ENCODE results near the gene SDR9C7. TPM values are rescaled to one million over a fixed set of nuclear protein-coding genes. Genes with fewer than 3 reads are reported as not detected.

Gene SDR9C7
- 0.28 and 2.7 TPM in 2 replicates for total RNA-seq

DNA sequence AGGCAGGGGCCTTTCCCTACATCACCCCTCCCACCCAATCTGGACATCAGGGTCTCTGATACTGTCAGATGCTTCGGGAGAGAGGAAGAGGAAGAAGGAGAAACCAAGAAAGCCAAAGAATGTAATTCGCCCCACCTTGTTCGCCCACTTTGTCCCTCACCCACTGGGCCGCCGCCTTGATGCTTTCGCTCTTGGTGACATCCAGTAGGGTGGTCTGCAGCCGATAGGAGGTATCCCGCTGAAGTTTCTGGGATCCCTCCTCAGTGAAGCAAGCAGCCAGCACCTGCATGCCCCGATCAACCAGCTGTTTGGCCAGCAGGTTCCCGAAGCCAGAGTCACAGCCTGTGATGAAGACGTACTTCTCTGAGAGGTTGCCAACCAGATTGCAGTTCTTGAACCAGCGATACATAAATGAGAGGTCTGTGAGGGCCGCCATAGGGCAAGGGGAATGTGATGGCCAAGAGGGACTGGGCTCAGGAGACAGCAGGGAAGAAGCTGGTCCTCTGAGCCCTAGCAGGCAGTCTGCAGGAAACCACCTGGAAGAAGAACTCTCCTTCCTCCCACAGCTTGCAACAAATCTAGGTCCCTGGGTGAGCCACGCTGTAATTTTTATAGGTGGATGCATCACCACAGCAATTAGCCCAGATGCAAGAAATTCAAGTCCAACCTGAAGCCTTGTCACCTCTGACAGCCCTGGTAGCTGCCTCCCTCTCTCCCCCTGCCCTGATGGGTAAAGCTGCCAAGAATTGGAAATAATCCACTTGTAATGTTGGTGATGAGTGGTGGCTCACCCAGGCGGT, at the start of gene SDR9C7:
Gene SDR9C7 (minus strand): TSS at position 583 of the 800 bp plus-strand sequence. CDS start 147 bp downstream, at position 436.

GRCh38 chr12:56957229-56958052, 23.2 kb upstream of the SDR9C7 start, which contains the start of gene RDH16:
RDH16 (minus strand) TSS chr12:56957608; CDS start chr12:56957462, 146 bp downstream.

Other genes with a start within 250 kb of the SDR9C7 start
- 96.0 and 140 TPM in 2 replicates for gene PTGES3, start 246.1 kb downstream of the SDR9C7 start, total RNA-seq
- 1,271 and 1,407 TPM in 2 replicates for gene NACA, start 209.1 kb downstream of the SDR9C7 start, total RNA-seq
- gene PRIM1, start 182.1 kb downstream of the SDR9C7 start, total RNA-seq = 4.4 and 6.1 TPM in 2 replicates
- gene HSD17B6, start 171.1 kb downstream of the SDR9C7 start, total RNA-seq = under 0.01 and 1.6 TPM in 2 replicates
- gene RDH16, start 23.2 kb upstream of the SDR9C7 start, total RNA-seq = 0.34 and 6.3 TPM in 2 replicates
- 8.2 and 9.7 TPM in 2 replicates for gene ZBTB39, start 72.1 kb upstream of the SDR9C7 start, total RNA-seq
- gene TAC3, start 82.1 kb upstream of the SDR9C7 start, total RNA-seq = not detected in 2 replicates
- 0.14 and 0.34 TPM in 2 replicates for gene MYO1A, start 115.7 kb upstream of the SDR9C7 start, total RNA-seq
- gene NEMP1, start 144.4 kb upstream of the SDR9C7 start, total RNA-seq = 4.8 and 11.6 TPM in 2 replicates
- gene NAB2, start 154.7 kb upstream of the SDR9C7 start, total RNA-seq = 22.9 and 54.0 TPM in 2 replicates
- 30.8 and 102 TPM in 2 replicates for gene STAT6, start 177.0 kb upstream of the SDR9C7 start, total RNA-seq
- gene LRP1, start 194.1 kb upstream of the SDR9C7 start, total RNA-seq = 26.3 and 294 TPM in 2 replicates
- gene LRP1-AS, start 213.2 kb upstream of the SDR9C7 start, total RNA-seq = not detected in 2 replicates